Neuronal stem cell (in vitro differentiated cells): ENCODE results near the gene FAM168B.

ENCODE experiments used
- DNase-seq: peaks from one replicate; pipeline ENCODE4 v3.0.0-alpha.2; 2013; ENCODE audit warnings: low spot score
- H2AFZ ChIP-seq: one replicate; pipeline ENCODE4 v1.6.1; 2013; ENCODE audit warnings: mild to moderate bottlenecking, low read length, inconsistent platforms
- H2AK5ac ChIP-seq: 2 replicates; pipeline ENCODE4 v1.6.1; 2013; ENCODE audit warnings: low read depth, mild to moderate bottlenecking, inconsistent platforms, low read length, moderate library complexity, mixed read lengths
- H2BK120ac ChIP-seq: 2 replicates; pipeline ENCODE4 v1.6.1; 2013; ENCODE audit warnings: low read depth, mild to moderate bottlenecking, inconsistent platforms, low read length, moderate library complexity, mixed read lengths
- H2BK12ac ChIP-seq: one replicate; pipeline ENCODE4 v1.6.1; 2013; ENCODE audit warnings: low read length, inconsistent platforms
- H2BK15ac ChIP-seq: 2 replicates; pipeline ENCODE4 v1.6.1; 2013; ENCODE audit warnings: mild to moderate bottlenecking, low read length, inconsistent platforms, mixed read lengths
- H2BK5ac ChIP-seq: one replicate; pipeline ENCODE4 v1.6.1; 2013; ENCODE audit warnings: inconsistent platforms, mild to moderate bottlenecking, low read length, moderate library complexity
- H3K14ac ChIP-seq: one replicate; pipeline ENCODE4 v1.6.1; 2013; ENCODE audit warnings: low read length, inconsistent platforms
- H3K18ac ChIP-seq: 2 replicates; pipeline ENCODE4 v1.6.1; 2013; ENCODE audit warnings: low read length, inconsistent platforms
- H3K23ac ChIP-seq: 2 replicates; pipeline ENCODE4 v1.6.1; 2013; ENCODE audit warnings: low read depth, mild to moderate bottlenecking, mixed read lengths, low read length, inconsistent platforms; ENCODE audit not compliant: poor library complexity
- H3K27ac ChIP-seq: replicated peaks from 3 replicates; pipeline ENCODE4 v1.5.1; 2013; ENCODE audit warnings: low read length, inconsistent platforms
- H3K27me3 ChIP-seq, 3 experiments: 2 replicates each; pipeline ENCODE4 v1.6.1; 2013; ENCODE audit warnings: low read length in 3 of 3, mild to moderate bottlenecking in 2 of 3, inconsistent platforms in 1 of 3, low read depth in 1 of 3, mixed read lengths in 1 of 3, moderate library complexity in 1 of 3; ENCODE audit not compliant: control insufficient read depth in 3 of 3, insufficient read depth in 3 of 3
- H3K36me3 ChIP-seq, 2 donors: replicated peaks in 1 of 2; 2 replicates each; pipeline ENCODE4 v1.6.1; 2013; ENCODE audit warnings: low read length in 2 of 2; ENCODE audit not compliant: control insufficient read depth in 2 of 2, insufficient read depth in 2 of 2
- H3K4ac ChIP-seq: 2 replicates; pipeline ENCODE4 v1.6.1; 2013; ENCODE audit warnings: inconsistent platforms, mild to moderate bottlenecking, low read length, moderate library complexity
- H3K4me1 ChIP-seq, 2 donors: 1 replicate in 1 of 2; 2 replicates in 1 of 2; pipeline ENCODE4 v1.6.1; 2013; ENCODE audit warnings: low read length in 2 of 2, low read depth in 1 of 2; ENCODE audit not compliant: control insufficient read depth in 2 of 2, insufficient read depth in 1 of 2
- H3K4me2 ChIP-seq: one replicate; pipeline ENCODE4 v1.6.1; 2013; ENCODE audit warnings: mild to moderate bottlenecking, low read length, inconsistent platforms; ENCODE audit not compliant: insufficient read depth, poor library complexity, severe bottlenecking
- H3K4me3 ChIP-seq, 2 donors: 2 replicates each; pipeline ENCODE4 v1.5.1; 2013; ENCODE audit warnings: low read length in 2 of 2, mild to moderate bottlenecking in 2 of 2, inconsistent platforms in 1 of 2, moderate library complexity in 1 of 2
- H3K79me1 ChIP-seq: one replicate; pipeline ENCODE4 v1.6.1; 2013; ENCODE audit warnings: low read depth, mild to moderate bottlenecking, inconsistent platforms, low read length, moderate library complexity
- H3K9ac ChIP-seq: one replicate; pipeline ENCODE4 v1.6.1; 2013; ENCODE audit warnings: mild to moderate bottlenecking, low read depth, low read length, inconsistent platforms; ENCODE audit not compliant: poor library complexity
- H3K9me3 ChIP-seq, 2 donors: replicated peaks in 1 of 2; 2 replicates each; pipeline versions ENCODE3 to v1.6.1; 2013; ENCODE audit warnings: low read length in 2 of 2, mild to moderate bottlenecking in 2 of 2, inconsistent platforms in 1 of 2, low read depth in 1 of 2, mixed read lengths in 1 of 2, moderate library complexity in 1 of 2; ENCODE audit not compliant: control insufficient read depth in 2 of 2, insufficient read depth in 1 of 2
- H4K8ac ChIP-seq: one replicate; pipeline ENCODE4 v1.6.1; 2013; ENCODE audit warnings: low read depth, mild to moderate bottlenecking, inconsistent platforms, low read length, moderate library complexity
- H4K91ac ChIP-seq: one replicate; pipeline ENCODE4 v1.6.1; 2013; ENCODE audit warnings: low read length, low read depth, mild to moderate bottlenecking, inconsistent platforms; ENCODE audit not compliant: poor library complexity
- WGBS, 2 donors: extraction: QIAGEN DNeasy Blood & Tissue Kit; methylation state at CpG; one replicate each; pipeline ENCODE4 v1.1.7; 2013; ENCODE audit warnings: missing lambda C conversion rate in 2 of 2, mixed read lengths in 1 of 2; ENCODE audit not compliant: insufficient read length in 2 of 2, insufficient replicate concordance in 1 of 2; ENCODE audit errors: extremely low coverage in 2 of 2; 5-methylcytosine and 5-hydroxymethylcytosine counted together

FAM168B gene

DNA sequence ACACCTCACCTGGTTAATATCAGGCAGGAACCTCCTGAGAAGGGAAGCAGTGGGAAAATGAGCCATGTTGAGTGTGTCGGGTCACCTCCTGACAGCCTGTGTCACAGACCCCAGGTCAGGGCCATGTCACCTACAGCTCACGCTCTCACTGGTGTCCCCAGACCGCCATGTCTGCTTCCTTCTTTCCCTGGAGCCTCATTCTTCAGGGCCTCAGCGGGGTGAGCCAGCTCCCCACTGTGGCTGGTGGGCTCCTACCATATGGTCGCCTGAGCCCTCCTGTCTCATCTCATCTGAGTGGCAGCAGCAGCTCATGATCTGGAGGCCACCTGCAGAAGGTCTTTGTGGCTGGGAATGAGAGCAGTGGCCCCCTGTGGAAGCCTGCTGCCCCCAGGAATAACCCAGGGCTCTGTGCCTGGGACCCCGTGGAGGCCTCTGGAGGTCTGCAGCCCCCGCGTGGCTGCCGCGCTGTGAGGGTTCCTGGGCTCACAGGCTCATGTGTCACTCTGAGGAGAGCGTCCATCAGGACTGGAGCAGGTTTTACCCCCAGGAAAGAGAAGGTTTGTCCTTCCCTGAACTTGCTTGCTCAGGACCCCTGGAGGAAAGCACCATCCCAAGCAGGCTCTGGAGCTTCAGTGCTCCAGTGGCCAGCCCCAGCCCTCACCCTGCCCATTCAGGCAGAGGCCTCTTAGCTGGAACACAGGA lies 56.4 kb downstream of the FAM168B start:
- Histone ChIP-seq H2BK120ac (no peak overlapping the region), H2BK12ac (no peak overlapping the region), H3K36me3 (peaks cover 0 to 7% of the 10 kb centered on the region in 2 donors), H4K91ac (no peak overlapping the region), H3K18ac (peak overlapping the region; percentile 39), H3K23ac (peak overlapping the region; percentile 37), H3K14ac (no peak overlapping the region), H3K9ac (no peak overlapping the region), H3K9me3 (no peaks in the 10 kb centered on the region), H3K4ac (no peak overlapping the region), H3K79me1 (peaks cover 2% of the 10 kb centered on the region), H3K4me1 (peaks cover 7 to 16% of the 10 kb centered on the region in 2 donors), H3K4me3 (no peak overlapping the region), H3K27me3 (peaks cover 0 to 46% (median 6%) of the 10 kb centered on the region in 3 experiments), H2BK5ac (peak overlapping the region; percentile 39), H2BK15ac (no peak overlapping the region), H3K27ac (no peak overlapping the region), H3K4me2 (no peak overlapping the region), H4K8ac (no peak overlapping the region), H2AK5ac (no peak overlapping the region), H2AFZ (no peak overlapping the region)
- no CpG with 5 or more reads among the region's 11 CpGs for WGBS, 2 donors
- no peak for DNase-seq

DNA sequence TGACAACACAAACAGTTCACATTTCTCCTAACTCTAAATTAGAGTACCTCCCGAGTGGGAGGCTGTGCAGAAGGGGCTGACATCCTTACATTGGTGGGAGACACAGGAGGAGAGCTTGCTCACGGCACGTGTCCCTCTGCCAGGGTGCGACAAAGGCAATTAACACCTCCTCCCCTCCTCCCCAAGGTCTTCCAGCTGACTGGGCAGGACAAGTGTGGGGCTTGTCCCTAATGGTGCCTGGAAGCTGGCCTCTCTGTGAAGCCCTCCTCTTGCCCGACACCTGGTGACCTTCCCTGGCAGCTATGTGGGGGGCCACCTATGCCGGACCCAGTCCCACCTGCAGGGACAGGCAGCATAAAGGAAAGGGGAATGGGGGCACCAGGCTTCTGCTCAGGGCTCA lies 57.0 kb downstream of the FAM168B start:
- H2BK15ac ChIP-seq: no peak overlapping the region
- no peak overlapping the region for H3K4me3 ChIP-seq
- H3K4me2 ChIP-seq: no peak overlapping the region
- H2AK5ac ChIP-seq: no peak overlapping the region
- no peak overlapping the region for H2AFZ ChIP-seq
- H2BK120ac ChIP-seq: no peak overlapping the region
- no peak overlapping the region for H4K91ac ChIP-seq
- H3K27me3 ChIP-seq: peaks cover 0 to 52% (median 6%) of the 10 kb centered on the region in 3 experiments
- H3K9me3 ChIP-seq: no peaks in the 10 kb centered on the region
- peaks cover 0 to 2% of the 10 kb centered on the region in 2 donors for H3K36me3 ChIP-seq
- WGBS, 2 donors: no CpG with 5 or more reads among the region's 6 CpGs
- H2BK12ac ChIP-seq: no peak overlapping the region
- peaks cover 7 to 16% of the 10 kb centered on the region in 2 donors for H3K4me1 ChIP-seq
- H3K9ac ChIP-seq: no peak overlapping the region
- peaks cover 2% of the 10 kb centered on the region for H3K79me1 ChIP-seq
- H3K18ac ChIP-seq: no peak overlapping the region
- no peak overlapping the region for H3K23ac ChIP-seq
- H2BK5ac ChIP-seq: no peak overlapping the region
- H3K27ac ChIP-seq: no peak overlapping the region
- H3K14ac ChIP-seq: no peak overlapping the region
- H3K4ac ChIP-seq: no peak overlapping the region
- DNase-seq: no peak
- no peak overlapping the region for H4K8ac ChIP-seq

- H2BK12ac ChIP-seq: peak overlapping the region; percentile 16
- H3K4ac ChIP-seq: peak overlapping the region; percentile 43
- peak overlapping the region; percentile 63 for H3K9ac ChIP-seq
- H2BK15ac ChIP-seq: peak overlapping the region; percentile 63
- WGBS, 2 donors: no CpG with 5 or more reads among the region's 10 CpGs
- H2AK5ac ChIP-seq: peak overlapping the region; percentile 81
- no peaks in the 10 kb centered on the region for H3K36me3 ChIP-seq
- peak overlapping the region; percentile 90 for H2AFZ ChIP-seq
- H3K18ac ChIP-seq: peak overlapping the region; percentile 98
- H3K4me1 ChIP-seq: peaks cover 7 to 16% of the 10 kb centered on the region in 2 donors
- H3K27ac ChIP-seq: no peak overlapping the region
- H3K9me3 ChIP-seq: no peaks in the 10 kb centered on the region
- H3K27me3 ChIP-seq: peaks cover 0 to 56% (median 6%) of the 10 kb centered on the region in 3 experiments
- no peak overlapping the region for H4K91ac ChIP-seq
- DNase-seq: no peak
- H3K23ac ChIP-seq: peak overlapping the region; percentile 38
- peaks cover 2% of the 10 kb centered on the region for H3K79me1 ChIP-seq
- peak overlapping the region; percentile 48 for H4K8ac ChIP-seq
- H3K4me3 ChIP-seq: peak overlapping the region in 1 of 2 donors; percentile 54
- peak overlapping the region; percentile 31 for H3K14ac ChIP-seq
- H3K4me2 ChIP-seq: peak overlapping the region; percentile 95
- H2BK5ac ChIP-seq: no peak overlapping the region
- peak overlapping the region; percentile 1 for H2BK120ac ChIP-seq
Measured at GRCh38 chr2:131035826-131036231, 57.4 kb downstream of the FAM168B start.

- peak overlapping the region; percentile 85 for H3K9ac ChIP-seq
- H2BK120ac ChIP-seq: peak overlapping the region; percentile 1
- no peak for DNase-seq
- no peak overlapping the region for H3K27ac ChIP-seq
- peak overlapping the region; percentile 98 for H3K18ac ChIP-seq
- H3K4me3 ChIP-seq: peak overlapping the region; percentile 54 to 80
- peak overlapping the region; percentile 31 for H3K14ac ChIP-seq
- H3K36me3 ChIP-seq: no peaks in the 10 kb centered on the region
- H2AK5ac ChIP-seq: peak overlapping the region; percentile 89
- peak overlapping the region; percentile 38 for H3K23ac ChIP-seq
- H3K4ac ChIP-seq: peak overlapping the region; percentile 43
- H4K8ac ChIP-seq: peak overlapping the region; percentile 48
- peak overlapping the region; percentile 63 for H2BK15ac ChIP-seq
- peaks cover 0 to 61% (median 6%) of the 10 kb centered on the region in 3 experiments for H3K27me3 ChIP-seq
- no peak overlapping the region for H2BK5ac ChIP-seq
- peaks cover 7 to 16% of the 10 kb centered on the region in 2 donors for H3K4me1 ChIP-seq
- peak overlapping the region; percentile 90 for H2AFZ ChIP-seq
- peak overlapping the region; percentile 66 for H2BK12ac ChIP-seq
- H3K4me2 ChIP-seq: peak overlapping the region; percentile 95
- no CpG with 5 or more reads among the region's 65 CpGs for WGBS, 2 donors
- H3K9me3 ChIP-seq: no peaks in the 10 kb centered on the region
- H4K91ac ChIP-seq: no peak overlapping the region
- peaks cover 2% of the 10 kb centered on the region for H3K79me1 ChIP-seq
Measured at GRCh38 chr2:131035112-131035825, 58.0 kb downstream of the FAM168B start.
